IPS-15b (cell line): ENCODE data around the gene SLC25A36.
"Not testable (repeated sequence)": the region's sequence is repeated elsewhere in the genome, so short reads cannot be mapped to it uniquely, and the experiment has no call there.

Source experiments
- H3K27me3 ChIP-seq: one replicate; pipeline ENCODE4 v1.6.1; 2013; ENCODE audit warnings: low read length; ENCODE audit not compliant: control insufficient read depth, insufficient read depth
- H3K36me3 ChIP-seq: one replicate; pipeline ENCODE4 v1.6.1; 2013; ENCODE audit warnings: low read length; ENCODE audit not compliant: control insufficient read depth, insufficient read depth
- H3K4me1 ChIP-seq: one replicate; pipeline ENCODE4 v1.6.1; 2013; ENCODE audit warnings: mild to moderate bottlenecking, low read length; ENCODE audit not compliant: control insufficient read depth, insufficient read depth
- H3K4me3 ChIP-seq: one replicate; pipeline ENCODE4 v1.5.1; 2013; ENCODE audit warnings: low read depth, low read length
- H3K9ac ChIP-seq: one replicate; pipeline ENCODE4 v1.6.1; 2013; ENCODE audit warnings: low read depth, mild to moderate bottlenecking, low read length
- H3K9me3 ChIP-seq: one replicate; pipeline ENCODE4 v1.6.1; 2013; ENCODE audit warnings: mild to moderate bottlenecking, low read length; ENCODE audit not compliant: control insufficient read depth, insufficient read depth

The SLC25A36 gene

DNA sequence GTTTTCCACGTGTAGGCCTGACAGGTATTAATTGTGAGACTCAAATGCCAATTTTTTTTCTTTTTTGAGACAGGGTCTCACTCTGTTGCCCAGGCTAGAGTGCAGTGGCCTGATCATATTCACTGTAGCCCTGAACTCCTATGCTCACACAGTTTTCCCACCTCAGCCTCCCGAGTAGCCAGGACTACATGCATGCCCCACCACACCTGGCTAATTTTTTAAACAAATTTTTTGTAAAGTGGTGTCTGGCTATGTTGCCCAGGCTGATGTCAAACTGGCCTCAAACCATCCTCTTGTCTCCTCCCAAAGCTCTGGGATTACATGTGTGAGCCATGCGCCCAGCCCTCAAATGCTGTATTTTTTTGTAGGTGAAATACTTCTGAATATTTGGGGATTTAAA, 14.0 kb downstream of the SLC25A36 start:
- Histone ChIP-seq H3K4me1 (peaks cover 4% of the 10 kb centered on the region), H3K27me3 (no peaks in the 10 kb centered on the region), H3K36me3 (no peaks in the 10 kb centered on the region), H3K9ac (no peak overlapping the region), H3K9me3 (no peaks in the 10 kb centered on the region), H3K4me3 (no peak overlapping the region)

DNA sequence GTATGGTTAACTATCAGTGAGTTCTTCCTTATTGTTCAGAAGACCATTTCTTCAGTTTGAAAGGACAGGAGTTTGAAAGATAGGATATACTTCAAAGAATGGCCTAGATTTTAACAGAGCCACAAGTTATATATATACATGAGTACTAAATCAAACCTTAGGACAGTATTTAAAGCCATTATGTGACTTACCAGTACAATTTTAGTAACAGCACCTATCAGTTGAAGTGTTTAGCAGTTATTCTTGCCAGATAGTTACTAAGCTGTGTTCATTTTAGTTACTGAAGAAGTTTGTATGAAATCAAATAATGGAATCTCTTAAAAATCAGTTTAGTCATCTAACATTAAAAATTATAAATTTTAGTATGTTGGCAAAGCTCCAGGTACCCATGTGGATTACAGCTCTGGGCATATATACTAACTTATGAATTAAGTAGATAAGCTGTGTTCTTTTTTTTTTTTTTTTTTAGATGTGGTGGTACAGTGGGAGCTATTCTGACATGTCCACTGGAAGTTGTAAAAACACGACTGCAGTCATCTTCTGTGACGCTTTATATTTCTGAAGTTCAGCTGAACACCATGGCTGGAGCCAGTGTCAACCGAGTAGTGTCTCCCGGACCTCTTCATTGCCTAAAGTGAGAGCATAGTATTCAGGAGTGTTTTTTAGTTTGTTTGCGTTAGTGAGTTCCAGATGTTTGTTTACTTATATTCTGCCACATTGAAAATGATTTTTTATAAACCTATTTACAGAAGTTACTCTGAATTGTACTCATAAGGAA, 14.6 kb downstream of the SLC25A36 start:
- Histone ChIP-seq H3K9me3 (no peaks in the 10 kb centered on the region), H3K27me3 (no peaks in the 10 kb centered on the region), H3K36me3 (no peaks in the 10 kb centered on the region), H3K4me3 (no peak overlapping the region), H3K9ac (no peak overlapping the region), H3K4me1 (peaks cover 4% of the 10 kb centered on the region)

GRCh38 chr3:140972833-140973232, 31.2 kb downstream of the SLC25A36 start:
- H3K36me3 ChIP-seq: no peaks in the 10 kb centered on the region
- no peak overlapping the region for H3K4me3 ChIP-seq
- no peaks in the 10 kb centered on the region for H3K9me3 ChIP-seq
- H3K9ac ChIP-seq: no peak overlapping the region
- H3K27me3 ChIP-seq: no peaks in the 10 kb centered on the region
- H3K4me1 ChIP-seq: no peaks in the 10 kb centered on the region

- no peaks in the 10 kb centered on the region for H3K27me3 ChIP-seq
- H3K4me3 ChIP-seq: no peak overlapping the region
- no peaks in the 10 kb centered on the region for H3K36me3 ChIP-seq
Measured at GRCh38 chr3:140974900-140975299, 33.3 kb downstream of the SLC25A36 start.

GRCh38 chr3:140980663-140981062, 39.0 kb downstream of the SLC25A36 start:
- H3K27me3 ChIP-seq: no peaks in the 10 kb centered on the region
- no peaks in the 10 kb centered on the region for H3K9me3 ChIP-seq
- no peaks in the 10 kb centered on the region for H3K4me1 ChIP-seq
- no peak overlapping the region for H3K9ac ChIP-seq
- no peak overlapping the region for H3K4me3 ChIP-seq
- H3K36me3 ChIP-seq: no peaks in the 10 kb centered on the region

More at GRCh38 chr3:140974900-140975299, 33.3 kb downstream of the SLC25A36 start:
- H3K9ac ChIP-seq: no peak overlapping the region
- no peaks in the 10 kb centered on the region for H3K9me3 ChIP-seq
- no peaks in the 10 kb centered on the region for H3K4me1 ChIP-seq

DNA sequence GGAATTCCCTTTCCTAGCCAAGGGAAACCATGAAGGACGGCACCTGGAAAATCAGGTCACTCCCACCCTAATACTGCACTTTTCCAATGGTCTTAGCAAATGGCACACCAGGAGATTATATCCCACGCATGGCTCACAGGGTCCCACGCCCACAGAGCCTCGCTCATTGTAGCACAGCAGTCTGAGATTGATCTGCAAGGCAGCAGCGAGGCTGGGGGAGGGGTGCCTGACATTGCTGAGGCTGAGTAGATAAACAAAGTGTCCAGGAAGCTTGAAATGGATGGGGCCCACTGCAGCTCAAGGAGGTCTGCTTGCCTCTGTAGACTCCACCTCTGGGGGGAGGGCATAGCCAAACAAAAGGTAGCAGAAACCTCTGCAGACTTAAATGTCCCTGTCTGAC, 46.2 kb downstream of the SLC25A36 start:
- H3K36me3 ChIP-seq, H3K9ac ChIP-seq, H3K27me3 ChIP-seq, H3K4me3 ChIP-seq, H3K4me1 ChIP-seq, H3K9me3 ChIP-seq: not testable (repeated sequence)

DNA sequence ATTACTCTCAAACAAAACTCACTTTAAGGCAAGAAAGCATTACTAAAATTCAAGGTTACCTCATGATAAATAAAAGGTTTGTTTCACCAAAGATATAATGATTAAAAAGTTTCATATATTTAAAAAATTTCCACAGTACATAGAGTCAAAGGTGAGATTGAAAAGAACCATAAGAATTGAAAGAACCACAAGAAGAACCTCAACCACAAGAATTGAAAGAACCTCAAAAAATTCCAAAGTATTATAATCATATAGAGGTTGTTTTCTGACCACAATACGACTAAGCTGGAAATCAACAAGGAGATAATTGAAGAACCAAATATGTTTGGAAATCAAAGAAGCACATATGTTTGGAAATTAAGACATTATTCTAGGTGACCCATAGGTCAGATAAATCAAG, 52.7 kb downstream of the SLC25A36 start:
- Histone ChIP-seq H3K4me1 (no peaks in the 10 kb centered on the region), H3K9ac (no peak overlapping the region), H3K27me3 (no peaks in the 10 kb centered on the region), H3K9me3 (no peaks in the 10 kb centered on the region), H3K4me3 (no peak overlapping the region), H3K36me3 (no peaks in the 10 kb centered on the region)

GRCh38 chr3:140994861-140995260, 53.2 kb downstream of the SLC25A36 start:
- H3K9ac ChIP-seq, H3K4me3 ChIP-seq, H3K27me3 ChIP-seq, H3K9me3 ChIP-seq, H3K4me1 ChIP-seq, H3K36me3 ChIP-seq: not testable (repeated sequence)

- no peaks in the 10 kb centered on the region for H3K36me3 ChIP-seq
- no peak overlapping the region for H3K4me3 ChIP-seq
Measured at GRCh38 chr3:140995881-140996280, 54.2 kb downstream of the SLC25A36 start.

GRCh38 chr3:141000027-141000663, 58.5 kb downstream of the SLC25A36 start:
- no peaks in the 10 kb centered on the region for H3K36me3 ChIP-seq
- no peaks in the 10 kb centered on the region for H3K27me3 ChIP-seq
- H3K9me3 ChIP-seq: no peaks in the 10 kb centered on the region
- H3K9ac ChIP-seq: no peak overlapping the region
- H3K4me1 ChIP-seq: no peaks in the 10 kb centered on the region
- no peak overlapping the region for H3K4me3 ChIP-seq

More at GRCh38 chr3:140995881-140996280, 54.2 kb downstream of the SLC25A36 start:
- no peak overlapping the region for H3K9ac ChIP-seq
- no peaks in the 10 kb centered on the region for H3K4me1 ChIP-seq
- no peaks in the 10 kb centered on the region for H3K9me3 ChIP-seq
- no peaks in the 10 kb centered on the region for H3K27me3 ChIP-seq

DNA sequence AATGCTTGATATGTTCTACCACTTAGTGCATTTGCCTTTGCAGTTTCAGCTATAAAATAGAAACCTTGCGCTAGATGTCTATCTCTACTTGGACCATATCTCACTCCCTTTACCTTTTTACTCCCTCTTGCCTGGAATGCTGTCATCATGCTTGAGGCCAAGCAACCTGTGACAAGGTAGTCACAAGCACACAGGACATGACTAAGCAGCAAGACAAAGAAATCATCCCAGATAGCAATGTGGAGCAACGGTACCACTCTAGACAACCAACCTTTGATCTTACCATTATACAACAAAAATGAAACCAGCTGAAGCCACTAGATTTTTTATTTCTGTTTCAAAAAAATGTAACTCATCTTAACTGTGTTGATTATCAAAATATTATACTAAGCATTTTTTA, 59.0 kb downstream of the SLC25A36 start:
- Histone ChIP-seq H3K4me1 (no peaks in the 10 kb centered on the region), H3K9me3 (no peaks in the 10 kb centered on the region), H3K27me3 (no peaks in the 10 kb centered on the region), H3K4me3 (no peak overlapping the region), H3K36me3 (no peaks in the 10 kb centered on the region), H3K9ac (no peak overlapping the region)

DNA sequence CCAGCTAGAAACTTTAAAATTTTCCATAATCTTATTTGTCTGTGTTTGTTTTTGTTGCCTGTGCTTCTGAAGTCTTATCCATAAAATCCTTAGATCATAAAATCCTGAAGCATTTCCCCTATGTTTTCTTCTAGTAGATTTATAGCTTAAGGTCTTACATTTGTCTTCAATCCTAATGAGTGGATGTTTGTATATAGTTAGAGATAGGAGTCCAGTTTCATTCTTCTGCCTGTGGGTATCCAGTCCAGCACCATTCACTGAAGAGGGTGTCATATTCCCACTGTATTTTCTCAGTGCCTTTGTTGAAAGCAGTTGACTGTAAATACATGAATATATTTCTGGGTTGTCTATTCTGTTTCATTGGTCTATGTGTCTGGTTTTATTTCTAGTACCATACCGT, 64.7 kb downstream of the SLC25A36 start:
- no peak overlapping the region for H3K4me3 ChIP-seq
- H3K9me3 ChIP-seq: no peaks in the 10 kb centered on the region
- no peak overlapping the region for H3K9ac ChIP-seq
- no peaks in the 10 kb centered on the region for H3K4me1 ChIP-seq
- no peaks in the 10 kb centered on the region for H3K36me3 ChIP-seq
- H3K27me3 ChIP-seq: peaks cover 4% of the 10 kb centered on the region
